ENCODE results near the gene TOX2. TPM values are rescaled to one million over a fixed set of nuclear protein-coding genes. Genes with fewer than 3 reads are reported as not detected.
A peak's percentile ranks its signal among the peaks of the same experiment; 100 is the strongest.

TOX2 gene
- total RNA-seq, 5 donors from 2014 or later (not counting 1 experiment from before 2014, with no cell fraction given): 0.38 to 3.0 (median 1.6) TPM

- Histone ChIP-seq H3K4me1 (ENCODE audit: control insufficient read depth in 1 of 2, extremely low read depth in 1 of 2, insufficient read depth in 2 of 2, low read length in 2 of 2) (peaks cover 2 to 4% of the 10 kb centered on the region in 2 experiments), H3K9me3 (no peaks in the 10 kb centered on the region), H3K27ac (ENCODE audit: low read length) (no peak overlapping the region), H3K36me3 (ENCODE audit: control insufficient read depth in 2 of 2, extremely low read depth in 1 of 2, insufficient read depth in 1 of 2, low read length in 1 of 2) (no peaks in the 10 kb centered on the region), H3K27me3 (replicated peaks in 1 of 2; ENCODE audit: control insufficient read depth in 2 of 2, extremely low read depth in 1 of 2, insufficient read depth in 2 of 2, low read length in 1 of 2) (peaks cover 0 to 33% of the 10 kb centered on the region in 2 experiments), H3K4me3 (ENCODE audit: control insufficient read depth in 1 of 2, extremely low read depth in 1 of 2, low read length in 1 of 2) (no peak overlapping the region)
- CTCF ChIA-PET: interaction anchor here in 1 of 2 donors (0.5 kb wide), 1 partner anchor 95 kb away, joined by 3 read pairs; no protein-coding TSS in a partner anchor
- peaks cover 8 to 17% of the 10 kb centered on the region in 2 donors for H3K27me3 Mint-ChIP-seq
- ATAC-seq (replicated peaks in 1 of 4) (no peak), DNase-seq (no peak)
- H3K36me3 Mint-ChIP-seq: no peaks in the 10 kb centered on the region
- no peaks in the 10 kb centered on the region for H3K9me3 Mint-ChIP-seq
- H3K4me1 Mint-ChIP-seq: peaks cover 17 to 34% (median 18%) of the 10 kb centered on the region in 3 donors
- POLR2A ChIA-PET: no interaction called here
- H3K4me3 Mint-ChIP-seq: no peak overlapping the region
- WGBS (ENCODE audit: insufficient coverage): 94% methylated on average over 3 of the region's 4 CpGs
- H3K27ac Mint-ChIP-seq: no peak overlapping the region
Measured at GRCh38 chr20:44036441-44036840, 121.8 kb downstream of the TOX2 start.

DNA sequence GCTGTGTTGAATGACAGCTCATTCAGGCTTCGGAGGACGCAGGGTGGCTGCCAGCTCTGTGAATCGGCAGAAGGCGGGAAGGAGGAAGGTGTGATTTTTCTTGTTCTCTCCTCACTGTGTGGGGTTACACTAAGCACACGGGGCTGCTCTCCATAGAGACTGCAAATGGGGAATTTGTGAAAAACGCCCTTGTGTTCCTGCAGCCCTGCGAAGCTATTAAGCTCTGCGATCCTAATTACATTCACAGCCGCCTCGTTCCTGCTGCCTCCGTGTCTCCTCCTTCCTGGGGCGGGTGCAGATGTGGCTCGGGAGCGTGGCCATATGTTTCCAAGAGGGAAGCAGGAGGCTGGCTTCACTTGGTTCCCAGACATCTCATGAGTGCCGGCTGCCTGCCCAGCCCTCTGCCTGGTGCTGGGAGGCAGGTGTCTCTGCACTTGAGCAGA is 124.0 kb downstream of the TOX2 start:
- DNase-seq (peak in 1 of 35 experiments; percentile 9), ATAC-seq (replicated peaks in 1 of 4) (no peak)
- Mint-ChIP-seq H3K36me3 (no peaks in the 10 kb centered on the region), H3K27me3 (peaks cover 8 to 17% of the 10 kb centered on the region in 2 donors), H3K9me3 (no peaks in the 10 kb centered on the region), H3K4me3 (no peak overlapping the region), H3K27ac (no peak overlapping the region), H3K4me1 (peaks cover 6 to 19% (median 10%) of the 10 kb centered on the region in 3 donors)
- ChIA-PET POLR2A (no interaction called here), CTCF (no interaction called here)
- Histone ChIP-seq H3K27me3 (replicated peaks in 1 of 2; ENCODE audit: control insufficient read depth in 2 of 2, extremely low read depth in 1 of 2, insufficient read depth in 2 of 2, low read length in 1 of 2) (peaks cover 0 to 31% of the 10 kb centered on the region in 2 experiments), H3K4me1 (ENCODE audit: control insufficient read depth in 1 of 2, extremely low read depth in 1 of 2, insufficient read depth in 2 of 2, low read length in 2 of 2) (peaks cover 2 to 4% of the 10 kb centered on the region in 2 experiments), H3K4me3 (ENCODE audit: control insufficient read depth in 1 of 2, extremely low read depth in 1 of 2, low read length in 1 of 2) (no peak overlapping the region), H3K36me3 (ENCODE audit: control insufficient read depth in 2 of 2, extremely low read depth in 1 of 2, insufficient read depth in 1 of 2, low read length in 1 of 2) (no peaks in the 10 kb centered on the region), H3K27ac (ENCODE audit: low read length) (no peak overlapping the region), H3K9me3 (no peaks in the 10 kb centered on the region)
- 84% methylated on average over 15 of the region's 15 CpGs for WGBS (ENCODE audit: insufficient coverage)

DNA sequence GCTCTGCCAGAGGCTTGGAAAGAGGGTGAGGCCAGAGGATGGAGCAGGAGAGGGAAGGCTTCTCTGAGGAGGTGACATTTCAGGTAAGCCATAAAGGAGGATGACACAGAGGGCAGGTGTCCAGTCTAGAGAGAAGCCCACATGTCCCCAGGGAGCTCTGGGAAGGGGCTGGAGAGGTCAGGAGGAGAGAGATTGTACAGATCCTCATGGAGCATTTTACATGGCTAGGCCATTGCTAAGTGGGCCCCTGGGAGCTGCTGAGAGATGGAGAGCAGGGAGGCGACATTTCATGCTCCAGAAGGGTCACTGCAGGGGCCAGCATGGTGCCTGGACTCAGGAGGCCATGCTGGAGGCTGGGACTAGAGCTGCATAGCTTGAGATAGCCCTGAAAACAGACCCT is 124.5 kb downstream of the TOX2 start:
- POLR2A ChIA-PET: no interaction called here
- Histone ChIP-seq H3K27me3 (replicated peaks in 1 of 2; ENCODE audit: control insufficient read depth in 2 of 2, extremely low read depth in 1 of 2, insufficient read depth in 2 of 2, low read length in 1 of 2) (peaks cover 0 to 27% of the 10 kb centered on the region in 2 experiments), H3K4me3 (ENCODE audit: control insufficient read depth in 1 of 2, extremely low read depth in 1 of 2, low read length in 1 of 2) (no peak overlapping the region), H3K9me3 (no peaks in the 10 kb centered on the region), H3K36me3 (ENCODE audit: control insufficient read depth in 2 of 2, extremely low read depth in 1 of 2, insufficient read depth in 1 of 2, low read length in 1 of 2) (no peaks in the 10 kb centered on the region), H3K27ac (ENCODE audit: low read length) (no peak overlapping the region), H3K4me1 (ENCODE audit: control insufficient read depth in 1 of 2, extremely low read depth in 1 of 2, insufficient read depth in 2 of 2, low read length in 2 of 2) (peaks cover 2 to 4% of the 10 kb centered on the region in 2 experiments)
- no peak for DNase-seq
- Mint-ChIP-seq H3K9me3 (no peaks in the 10 kb centered on the region), H3K27ac (no peak overlapping the region), H3K27me3 (peaks cover 8 to 17% of the 10 kb centered on the region in 2 donors), H3K4me3 (no peak overlapping the region), H3K36me3 (no peaks in the 10 kb centered on the region), H3K4me1 (peaks cover 5 to 15% (median 10%) of the 10 kb centered on the region in 3 donors)
- CTCF ChIA-PET: interaction anchor here in 1 of 2 donors (0.6 kb wide), 1 partner anchor 147 kb away, joined by 5 read pairs; no protein-coding TSS in a partner anchor
- ATAC-seq (replicated peaks in 1 of 4): no peak
- 100% methylated on average over 1 of the region's 1 CpG for WGBS (ENCODE audit: insufficient coverage)

GRCh38 chr20:44039741-44040140 is 125.1 kb downstream of the TOX2 start:
- Histone ChIP-seq H3K4me3 (ENCODE audit: control insufficient read depth in 1 of 2, extremely low read depth in 1 of 2, low read length in 1 of 2) (no peak overlapping the region), H3K27ac (ENCODE audit: low read length) (no peak overlapping the region), H3K9me3 (no peaks in the 10 kb centered on the region), H3K27me3 (replicated peaks in 1 of 2; ENCODE audit: control insufficient read depth in 2 of 2, extremely low read depth in 1 of 2, insufficient read depth in 2 of 2, low read length in 1 of 2) (peaks cover 0 to 27% of the 10 kb centered on the region in 2 experiments), H3K4me1 (ENCODE audit: control insufficient read depth in 1 of 2, extremely low read depth in 1 of 2, insufficient read depth in 2 of 2, low read length in 2 of 2) (peaks cover 2 to 4% of the 10 kb centered on the region in 2 experiments), H3K36me3 (ENCODE audit: control insufficient read depth in 2 of 2, extremely low read depth in 1 of 2, insufficient read depth in 1 of 2, low read length in 1 of 2) (no peaks in the 10 kb centered on the region)
- no peak overlapping the region for H3K4me3 Mint-ChIP-seq
- H3K9me3 Mint-ChIP-seq: no peaks in the 10 kb centered on the region
- CTCF ChIA-PET: interaction anchor here in 1 of 2 donors (0.6 kb wide), 1 partner anchor 148 kb away, joined by 5 read pairs; no protein-coding TSS in a partner anchor
- DNase-seq (no peak), ATAC-seq (replicated peaks in 1 of 4) (no peak)
- POLR2A ChIA-PET: interaction anchor here in 1 of 2 donors (0.6 kb wide), 1 partner anchor 558 kb away, joined by 7 read pairs; no protein-coding TSS in a partner anchor
- H3K27me3 Mint-ChIP-seq: peaks cover 8 to 17% of the 10 kb centered on the region in 2 donors
- peaks cover 5 to 10% (median 9%) of the 10 kb centered on the region in 3 donors for H3K4me1 Mint-ChIP-seq
- WGBS (ENCODE audit: insufficient coverage): 77% methylated on average over 8 of the region's 10 CpGs
- H3K27ac Mint-ChIP-seq: no peak overlapping the region
- no peaks in the 10 kb centered on the region for H3K36me3 Mint-ChIP-seq

DNA sequence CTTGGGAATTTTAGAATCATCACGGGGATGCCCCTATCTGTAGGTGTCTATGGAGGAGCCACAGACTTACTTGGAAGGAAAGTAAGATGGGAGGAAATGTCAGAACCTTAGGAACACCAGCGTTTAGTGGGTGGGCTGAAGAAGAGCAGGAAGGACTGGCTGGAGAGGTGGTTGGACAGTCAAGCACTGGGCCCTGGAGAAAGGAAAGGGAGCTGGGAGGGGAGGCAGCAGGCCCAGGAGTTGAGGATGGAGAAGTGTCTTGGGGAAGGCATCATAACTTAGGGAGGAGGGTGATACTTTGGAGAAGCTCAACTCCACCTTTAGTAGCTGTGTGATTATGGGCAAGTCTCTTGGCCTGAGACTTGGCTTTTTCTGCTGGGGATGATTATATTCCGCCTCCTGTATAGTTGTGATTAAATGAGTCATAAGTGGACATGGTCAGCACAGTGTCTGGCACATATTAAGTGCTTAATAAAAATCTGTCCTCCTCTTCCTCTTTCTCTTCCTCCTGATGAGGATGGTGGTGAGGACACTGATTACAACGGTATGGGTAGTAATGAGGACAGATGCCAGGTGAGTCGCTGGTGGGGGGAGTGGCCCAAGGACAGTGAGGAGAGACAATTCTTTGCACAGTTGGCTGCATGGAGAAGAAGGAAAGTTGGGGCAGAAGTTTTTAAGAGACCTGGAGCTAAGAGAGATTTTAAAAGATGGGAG is 125.7 kb downstream of the TOX2 start:
- Mint-ChIP-seq H3K4me3 (no peak overlapping the region), H3K36me3 (no peaks in the 10 kb centered on the region), H3K27ac (no peak overlapping the region), H3K9me3 (no peaks in the 10 kb centered on the region), H3K4me1 (peaks cover 2 to 4% (median 3%) of the 10 kb centered on the region in 3 donors), H3K27me3 (peaks cover 8 to 17% of the 10 kb centered on the region in 2 donors)
- DNase-seq (peak in 1 of 35 experiments; percentile 3), ATAC-seq (replicated peaks in 1 of 4) (no peak)
- POLR2A ChIA-PET: interaction anchor here in 1 of 2 donors (0.6 kb wide), 1 partner anchor 557 kb away, joined by 7 read pairs; no protein-coding TSS in a partner anchor
- Histone ChIP-seq H3K9me3 (no peaks in the 10 kb centered on the region), H3K4me1 (ENCODE audit: control insufficient read depth in 1 of 2, extremely low read depth in 1 of 2, insufficient read depth in 2 of 2, low read length in 2 of 2) (no peaks in the 10 kb centered on the region), H3K36me3 (ENCODE audit: control insufficient read depth in 2 of 2, extremely low read depth in 1 of 2, insufficient read depth in 1 of 2, low read length in 1 of 2) (no peaks in the 10 kb centered on the region), H3K27me3 (replicated peaks in 1 of 2; ENCODE audit: control insufficient read depth in 2 of 2, extremely low read depth in 1 of 2, insufficient read depth in 2 of 2, low read length in 1 of 2) (peaks cover 0 to 25% of the 10 kb centered on the region in 2 experiments), H3K4me3 (ENCODE audit: control insufficient read depth in 1 of 2, extremely low read depth in 1 of 2, low read length in 1 of 2) (no peak overlapping the region), H3K27ac (ENCODE audit: low read length) (no peak overlapping the region)
- 88% methylated on average over 3 of the region's 5 CpGs for WGBS (ENCODE audit: insufficient coverage)
- CTCF ChIA-PET: no interaction called here

DNA sequence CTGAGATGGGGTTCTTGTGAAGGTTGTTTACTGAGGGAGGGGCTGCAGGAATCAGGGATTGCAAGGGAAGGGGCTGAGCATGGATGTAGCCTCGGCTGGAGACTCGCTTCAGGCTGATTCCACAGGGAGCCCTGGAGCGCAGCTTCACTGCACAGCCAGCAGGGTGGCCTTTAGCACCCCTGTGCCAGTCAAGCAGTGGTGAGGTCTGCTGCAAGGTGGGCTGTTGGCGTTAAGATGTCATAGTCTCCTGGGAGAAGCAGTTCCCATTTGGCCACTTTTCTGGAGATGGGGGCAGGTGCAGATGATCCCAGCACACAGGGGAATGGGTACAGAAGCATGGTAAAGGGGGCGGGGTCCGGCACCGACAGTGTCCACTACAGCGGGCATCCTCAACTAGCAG is 126.3 kb downstream of the TOX2 start:
- peaks cover 0 to 22% of the 10 kb centered on the region in 2 experiments for H3K27me3 ChIP-seq (replicated peaks in 1 of 2; ENCODE audit: control insufficient read depth in 2 of 2, extremely low read depth in 1 of 2, insufficient read depth in 2 of 2, low read length in 1 of 2)
- H3K36me3 Mint-ChIP-seq: no peaks in the 10 kb centered on the region
- H3K4me3 Mint-ChIP-seq: no peak overlapping the region
- no peaks in the 10 kb centered on the region for H3K4me1 Mint-ChIP-seq
- H3K27ac ChIP-seq (ENCODE audit: low read length): no peak overlapping the region
- 92% methylated on average over 8 of the region's 8 CpGs for WGBS (ENCODE audit: insufficient coverage)
- H3K9me3 ChIP-seq: no peaks in the 10 kb centered on the region
- no peaks in the 10 kb centered on the region for H3K4me1 ChIP-seq (ENCODE audit: control insufficient read depth in 1 of 2, extremely low read depth in 1 of 2, insufficient read depth in 2 of 2, low read length in 2 of 2)
- no peak for ATAC-seq (replicated peaks in 1 of 4)
- CTCF ChIA-PET: no interaction called here
- H3K9me3 Mint-ChIP-seq: no peaks in the 10 kb centered on the region
- peaks cover 8 to 17% of the 10 kb centered on the region in 2 donors for H3K27me3 Mint-ChIP-seq
- peak in 2 of 35 experiments; percentile 1 to 3 for DNase-seq
- no peak overlapping the region for H3K27ac Mint-ChIP-seq
- no peaks in the 10 kb centered on the region for H3K36me3 ChIP-seq (ENCODE audit: control insufficient read depth in 2 of 2, extremely low read depth in 1 of 2, insufficient read depth in 1 of 2, low read length in 1 of 2)
- no peak overlapping the region for H3K4me3 ChIP-seq (ENCODE audit: control insufficient read depth in 1 of 2, extremely low read depth in 1 of 2, low read length in 1 of 2)
- POLR2A ChIA-PET: no interaction called here
